Endodermal cell (in vitro differentiated cells): ENCODE measurements around the gene RNF175. TPM values are rescaled to one million over a fixed set of nuclear protein-coding genes. Genes with fewer than 3 reads are reported as not detected.

Source experiments
- DNase-seq: peaks from one replicate; pipeline ENCODE4 v3.0.0-alpha.2; 2017
- H3K27ac ChIP-seq: 2 replicates; pipeline ENCODE4 v1.5.1; 2013; ENCODE audit warnings: mild to moderate bottlenecking, low read depth, low read length, moderate library complexity
- H3K27me3 ChIP-seq: 2 replicates; pipeline ENCODE4 v1.6.1; 2013; ENCODE audit warnings: mild to moderate bottlenecking, low read length, moderate library complexity; ENCODE audit not compliant: insufficient read depth, control insufficient read depth, poor library complexity, severe bottlenecking
- H3K36me3 ChIP-seq: 2 replicates; pipeline ENCODE4 v1.7.0; 2013; ENCODE audit warnings: mild to moderate bottlenecking, low read length, moderate library complexity; ENCODE audit not compliant: control insufficient read depth, insufficient read depth
- H3K4me1 ChIP-seq: one replicate; pipeline ENCODE4 v1.7.0; 2013; ENCODE audit warnings: low read length; ENCODE audit not compliant: control insufficient read depth, insufficient read depth
- H3K4me3 ChIP-seq: 2 replicates; pipeline ENCODE4 v1.5.1; 2013; ENCODE audit warnings: mild to moderate bottlenecking, low read length, moderate library complexity
- H3K9ac ChIP-seq: 2 replicates; pipeline ENCODE4 v1.6.1; 2013; ENCODE audit warnings: mild to moderate bottlenecking, low read length, moderate library complexity; ENCODE audit not compliant: poor library complexity, severe bottlenecking; ENCODE audit errors: extremely low read depth
- H3K9me3 ChIP-seq: 2 replicates; pipeline ENCODE4 v1.6.1; 2013; ENCODE audit warnings: mild to moderate bottlenecking, low read length, moderate library complexity; ENCODE audit not compliant: control insufficient read depth
- H3K27ac Mint-ChIP-seq: 2 replicates; pipeline ENCODE4 v1.8.0; 2020; ENCODE audit warnings: mixed read lengths
- H3K27me3 Mint-ChIP-seq: 2 replicates; pipeline ENCODE4 v1.8.0; 2021; ENCODE audit warnings: mild to moderate bottlenecking, mixed read lengths; ENCODE audit not compliant: insufficient read depth
- H3K36me3 Mint-ChIP-seq: 2 replicates; pipeline ENCODE4 v1.8.0; 2020; ENCODE audit warnings: low read depth, mixed read lengths
- H3K4me1 Mint-ChIP-seq: 2 replicates; pipeline ENCODE4 v1.8.0; 2020; ENCODE audit warnings: mixed read lengths
- H3K4me3 Mint-ChIP-seq: 2 replicates; pipeline ENCODE4 v1.8.0; 2020; ENCODE audit warnings: mild to moderate bottlenecking, moderate library complexity, mixed read lengths
- H3K9me3 Mint-ChIP-seq: 2 replicates; pipeline ENCODE4 v1.8.0; 2020; ENCODE audit warnings: mild to moderate bottlenecking, mixed read lengths
- WGBS, 2 experiments: methylation state at CpG; one replicate each; pipeline versions ENCODE4 v1.1.5 to v1.1.7; 2013; ENCODE audit warnings: missing lambda C conversion rate in 2 of 2, mixed read lengths in 1 of 2; ENCODE audit not compliant: insufficient coverage in 1 of 2, insufficient read length in 1 of 2; 5-methylcytosine and 5-hydroxymethylcytosine counted together
- total RNA-seq, 2 donors: library from RNA; stranded (reverse); fragmentation: NEBNext Ultra II Directional in 1 of 2; extraction: Animal tissue kit (Norgen Biotek cat#: 25700) in 1 of 2; gene quantifications; 2 replicates in 1 of 2; 3 replicates in 1 of 2; pipeline ENCODE4 v1.2.1, GENCODE V29; 2021
- TF ChIP-seq, protein P1 (sequence below): fragments of 200-600 bp; sonication (generic); conservative IDR thresholded peaks from 2 replicates; pipeline ENCODE4 v1.5.0; 2021; ENCODE audit warnings: antibody characterized with exemption, mild to moderate bottlenecking

RNF175 gene
- total RNA-seq, 2 donors from 2014 or later, result 1.7 to 4.2 TPM

DNA sequence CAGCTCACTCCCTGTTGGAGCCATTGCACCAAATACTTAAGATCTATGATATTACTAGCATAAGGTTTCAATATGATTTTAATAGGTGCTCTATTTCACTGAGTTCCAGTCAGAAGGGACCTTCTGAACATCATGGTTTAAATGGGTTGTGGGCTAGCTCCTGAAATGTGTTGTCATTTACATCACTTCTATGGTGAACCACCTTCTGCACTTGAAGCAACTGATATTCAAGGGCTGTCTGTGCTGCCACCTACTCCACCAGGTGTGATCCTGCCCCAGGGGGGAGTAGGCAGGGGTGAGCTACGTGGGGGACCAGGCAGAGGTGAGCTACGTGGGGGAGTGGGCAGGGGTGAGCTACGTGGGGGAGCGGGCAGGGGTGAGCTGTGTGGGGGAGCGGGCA, 35.2 kb downstream of the RNF175 start:
- Histone ChIP-seq H3K9me3 (no peaks in the 10 kb centered on the region), H3K4me1 (no peaks in the 10 kb centered on the region), H3K9ac (no peak overlapping the region), H3K27me3 (no peaks in the 10 kb centered on the region), H3K36me3 (no peaks in the 10 kb centered on the region), H3K27ac (no peak overlapping the region), H3K4me3 (no peak overlapping the region)
- TF ChIP-seq, protein P1, sequence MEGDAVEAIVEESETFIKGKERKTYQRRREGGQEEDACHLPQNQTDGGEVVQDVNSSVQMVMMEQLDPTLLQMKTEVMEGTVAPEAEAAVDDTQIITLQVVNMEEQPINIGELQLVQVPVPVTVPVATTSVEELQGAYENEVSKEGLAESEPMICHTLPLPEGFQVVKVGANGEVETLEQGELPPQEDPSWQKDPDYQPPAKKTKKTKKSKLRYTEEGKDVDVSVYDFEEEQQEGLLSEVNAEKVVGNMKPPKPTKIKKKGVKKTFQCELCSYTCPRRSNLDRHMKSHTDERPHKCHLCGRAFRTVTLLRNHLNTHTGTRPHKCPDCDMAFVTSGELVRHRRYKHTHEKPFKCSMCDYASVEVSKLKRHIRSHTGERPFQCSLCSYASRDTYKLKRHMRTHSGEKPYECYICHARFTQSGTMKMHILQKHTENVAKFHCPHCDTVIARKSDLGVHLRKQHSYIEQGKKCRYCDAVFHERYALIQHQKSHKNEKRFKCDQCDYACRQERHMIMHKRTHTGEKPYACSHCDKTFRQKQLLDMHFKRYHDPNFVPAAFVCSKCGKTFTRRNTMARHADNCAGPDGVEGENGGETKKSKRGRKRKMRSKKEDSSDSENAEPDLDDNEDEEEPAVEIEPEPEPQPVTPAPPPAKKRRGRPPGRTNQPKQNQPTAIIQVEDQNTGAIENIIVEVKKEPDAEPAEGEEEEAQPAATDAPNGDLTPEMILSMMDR, result no peak
- Mint-ChIP-seq H3K36me3 (no peaks in the 10 kb centered on the region), H3K4me3 (no peak overlapping the region), H3K9me3 (no peaks in the 10 kb centered on the region), H3K27me3 (peaks cover 1% of the 10 kb centered on the region), H3K27ac (no peak overlapping the region), H3K4me1 (no peaks in the 10 kb centered on the region)
- 82% methylated on average over 3 of the region's 5 CpGs; no CpG with 5 or more reads in 1 of the 2 experiments for WGBS, 2 experiments
- no peak for DNase-seq

DNA sequence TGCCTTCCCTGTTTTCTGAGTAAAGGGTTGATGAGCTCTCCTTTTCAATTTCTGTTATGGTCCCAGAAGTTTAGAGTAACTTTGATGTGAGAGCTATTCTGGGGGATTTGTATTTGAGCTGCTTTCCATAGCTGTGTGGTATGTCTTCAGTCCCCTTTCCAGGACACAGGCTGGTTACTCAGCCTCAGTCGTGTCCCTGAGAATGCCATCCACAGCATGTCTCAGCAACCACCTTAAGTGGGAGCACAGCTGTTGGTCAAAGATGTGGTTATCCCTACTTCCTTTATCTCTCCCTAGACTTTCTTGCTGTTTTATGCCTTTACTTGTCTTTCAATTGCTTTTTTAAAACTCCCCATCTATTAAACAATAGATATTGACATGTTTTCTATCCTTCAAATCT, 37.8 kb downstream of the RNF175 start:
- WGBS, 2 experiments, result 90 to 93% methylated on average over 1 of the region's 1 CpG
- Histone ChIP-seq H3K9me3 (no peaks in the 10 kb centered on the region), H3K27ac (no peak overlapping the region), H3K36me3 (no peaks in the 10 kb centered on the region), H3K9ac (no peak overlapping the region), H3K27me3 (no peaks in the 10 kb centered on the region), H3K4me3 (no peak overlapping the region), H3K4me1 (no peaks in the 10 kb centered on the region)
- H3K9me3 Mint-ChIP-seq, result no peaks in the 10 kb centered on the region
- H3K4me1 Mint-ChIP-seq, result no peaks in the 10 kb centered on the region
- H3K27me3 Mint-ChIP-seq, result peaks cover 1% of the 10 kb centered on the region
- no peaks in the 10 kb centered on the region for H3K36me3 Mint-ChIP-seq
- TF ChIP-seq, protein P1, result no peak
- no peak overlapping the region for H3K4me3 Mint-ChIP-seq
- H3K27ac Mint-ChIP-seq, result no peak overlapping the region
- DNase-seq, result no peak

DNA sequence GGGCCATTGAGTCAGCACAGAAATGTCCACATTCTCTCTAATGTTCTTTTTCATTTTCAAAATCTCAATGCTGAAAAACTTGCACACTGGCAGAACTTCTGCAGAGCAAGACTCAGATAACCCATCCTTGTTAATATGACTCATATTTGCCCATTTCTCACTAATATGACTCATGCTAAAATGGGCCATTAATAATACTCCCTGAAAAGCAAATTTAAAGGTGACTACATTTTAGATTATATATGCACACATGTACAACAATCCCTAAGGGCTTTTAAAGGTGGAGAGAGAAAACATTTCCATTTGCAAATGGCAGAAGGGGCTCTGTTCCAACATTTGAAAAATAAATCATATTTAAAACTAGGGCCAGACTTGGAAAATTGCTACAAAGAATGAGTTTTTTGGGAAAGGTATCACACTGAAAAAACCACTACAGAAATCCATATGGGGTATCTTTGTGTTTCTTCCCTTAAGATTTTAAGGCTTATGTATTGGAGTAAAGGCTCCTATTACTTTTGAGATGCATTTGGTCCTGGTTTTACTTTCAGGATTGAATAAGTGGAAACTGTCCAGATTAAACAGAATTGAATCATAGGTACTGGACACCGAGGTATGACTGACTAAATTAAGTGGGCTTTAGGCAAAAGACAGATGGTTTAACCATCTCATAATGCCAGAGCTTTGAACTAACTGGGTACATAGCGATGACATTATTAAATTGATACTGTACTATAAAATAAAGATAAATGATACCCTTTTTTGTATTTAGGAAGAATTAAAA, 45.8 kb downstream of the RNF175 start:
- Mint-ChIP-seq H3K4me1 (no peaks in the 10 kb centered on the region), H3K36me3 (no peaks in the 10 kb centered on the region), H3K27ac (no peak overlapping the region), H3K4me3 (no peak overlapping the region), H3K27me3 (no peaks in the 10 kb centered on the region), H3K9me3 (no peaks in the 10 kb centered on the region)
- Histone ChIP-seq H3K9ac (no peak overlapping the region), H3K4me1 (no peaks in the 10 kb centered on the region), H3K27ac (no peak overlapping the region), H3K36me3 (no peaks in the 10 kb centered on the region), H3K4me3 (no peak overlapping the region), H3K9me3 (no peaks in the 10 kb centered on the region), H3K27me3 (no peaks in the 10 kb centered on the region)
- TF ChIP-seq, protein P1, result no peak
- no peak for DNase-seq
- 96 to 100% methylated on average over 1 to 2 of the region's 2 CpGs for WGBS, 2 experiments
